ENCODE results near the gene PRKAG2.
"Not testable (repeated sequence)": the region's sequence is repeated elsewhere in the genome, so short reads cannot be mapped to it uniquely, and the experiment has no call there.

The PRKAG2 gene

DNA sequence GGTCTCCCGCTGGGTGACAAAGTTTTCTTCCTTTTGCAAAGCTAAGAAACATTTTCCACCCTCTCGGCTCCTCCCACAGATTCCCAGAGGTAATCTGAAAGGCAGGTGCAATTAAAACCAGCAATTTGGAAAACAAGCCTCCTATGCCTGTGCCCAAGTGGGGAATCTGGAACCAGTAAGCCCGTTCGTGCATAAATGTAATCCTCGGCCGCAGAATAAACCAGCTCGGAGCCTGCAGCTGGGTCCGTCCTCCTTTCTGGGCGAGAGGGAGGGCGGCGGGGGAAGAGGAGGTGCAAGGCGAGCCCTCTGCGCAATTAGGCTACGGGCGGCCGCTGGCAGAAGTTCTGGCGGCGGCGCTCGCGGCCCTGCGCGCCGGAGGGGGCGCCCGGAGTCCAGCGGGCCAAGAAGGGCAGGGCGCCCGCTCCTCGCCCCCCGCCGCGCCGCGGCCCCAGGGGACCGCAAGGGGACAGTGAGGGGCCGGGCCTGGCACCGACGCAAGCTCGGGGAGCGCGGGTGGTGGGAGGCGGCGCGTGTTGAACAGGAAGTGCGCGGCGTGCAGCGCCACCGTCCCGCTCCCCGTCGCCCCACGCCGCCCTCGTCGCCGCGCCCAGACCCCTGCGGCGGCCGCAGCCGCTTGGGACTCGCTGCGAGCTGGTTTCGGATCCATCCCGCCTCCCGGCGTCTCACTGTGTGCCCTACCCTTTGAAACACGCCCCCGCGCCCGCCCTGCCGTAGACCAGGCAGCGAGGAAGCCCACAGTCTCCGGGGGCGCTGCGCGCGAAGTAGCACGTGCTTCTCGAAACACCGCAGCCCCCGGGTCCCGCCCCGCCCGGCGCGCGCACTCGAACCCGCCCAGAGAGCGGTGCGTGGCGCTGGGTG lies at the start of gene PRKAG2:
PRKAG2 (minus strand) TSS at position 217 of the 879 bp plus-strand sequence. CDS start 495 bp downstream, outside the sequence.
- in situ Hi-C loops (cut with MboI; ENCODE audit: low sequenced_read_pairs), result no loop called here

DNA sequence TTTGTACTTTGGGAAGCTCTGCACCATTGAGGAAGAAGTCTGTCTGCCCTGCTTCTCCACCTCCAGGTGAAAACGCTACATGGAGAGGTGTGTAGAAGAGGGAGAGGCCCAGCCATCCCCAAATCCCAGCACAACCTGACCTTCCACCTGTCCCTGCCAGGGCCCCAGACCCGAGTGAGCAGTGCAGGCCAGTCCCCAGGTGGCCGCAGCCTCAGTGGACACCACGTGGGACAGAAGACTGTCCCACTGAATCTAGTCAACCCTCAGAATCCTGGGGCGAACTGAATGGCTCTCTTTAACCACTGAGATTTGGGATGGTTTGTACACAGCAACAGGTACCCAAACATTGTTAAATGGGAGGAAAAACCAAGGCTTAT lies 49.4 kb upstream of the PRKAG2 start:
- in situ Hi-C loops (cut with MboI; ENCODE audit: low sequenced_read_pairs), result loop anchor here (25.0 kb wide), 1 partner anchor 139 kb away; no protein-coding TSS in a partner anchor

DNA sequence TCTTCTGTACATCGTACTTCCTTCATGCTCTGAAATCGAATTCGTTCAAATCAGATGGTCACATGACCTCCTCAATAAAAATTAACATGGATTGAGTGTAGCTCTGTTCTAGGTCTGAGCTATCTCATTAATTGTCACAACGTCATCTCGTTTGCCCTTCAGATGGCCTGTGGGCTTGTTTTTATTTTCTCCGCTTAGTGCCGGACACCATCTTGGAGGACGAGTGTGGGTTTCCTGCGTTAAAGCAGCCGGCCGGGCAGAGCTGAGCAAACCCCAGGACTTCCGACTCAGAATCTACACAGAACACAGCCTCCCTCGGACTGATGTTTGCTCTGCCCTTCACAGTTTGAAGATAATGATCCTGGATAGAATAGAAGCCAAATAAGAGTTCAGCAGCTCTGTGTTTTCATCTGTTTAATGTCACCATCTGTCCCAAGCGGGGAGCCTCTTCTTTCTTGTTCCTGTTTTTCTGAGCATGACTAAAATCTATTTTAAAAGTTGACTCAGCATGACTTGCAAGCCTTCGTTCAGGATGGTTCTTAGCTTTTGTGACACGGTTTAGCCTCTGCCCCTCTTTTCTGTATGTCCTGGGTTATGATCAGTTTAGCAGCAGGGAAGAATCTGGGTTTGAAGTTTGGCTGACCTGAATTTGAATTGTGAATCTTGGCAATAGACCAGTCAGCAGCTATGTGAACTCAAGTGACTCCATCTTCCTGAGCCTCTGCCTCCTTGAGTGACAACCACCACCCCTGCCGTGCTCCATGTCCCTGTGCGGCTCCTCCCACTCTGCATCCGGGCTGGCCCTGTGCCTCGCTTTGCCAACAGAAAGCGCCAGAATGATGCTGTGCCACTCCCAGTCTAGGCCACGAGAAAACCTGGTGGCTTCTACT lies 48.8 kb upstream of the PRKAG2 start:
- in situ Hi-C loops (cut with MboI; ENCODE audit: low sequenced_read_pairs), result loop anchor here (25.0 kb wide), 1 partner anchor 138 kb away; no protein-coding TSS in a partner anchor

DNA sequence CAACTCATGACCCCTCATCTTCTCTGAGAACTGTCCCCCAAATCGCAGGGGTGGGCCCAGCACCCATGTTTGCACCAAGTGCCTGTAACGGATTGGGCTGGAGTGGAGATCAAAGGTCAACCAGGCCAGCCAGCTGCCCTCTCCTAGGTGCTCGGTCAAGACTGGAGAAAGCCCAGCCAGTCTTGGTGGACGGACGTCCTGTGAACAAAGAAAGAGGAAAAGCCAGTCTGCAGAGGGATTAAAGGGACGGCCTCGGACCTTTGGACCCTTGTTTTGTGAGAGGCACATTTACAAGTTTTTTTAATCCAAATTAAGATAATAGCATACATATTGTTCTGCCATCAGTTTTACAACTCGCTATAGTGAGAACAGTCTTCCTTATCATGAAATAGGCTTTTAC lies 47.6 kb upstream of the PRKAG2 start:
- in situ Hi-C loops (cut with MboI; ENCODE audit: low sequenced_read_pairs), result no loop called here

DNA sequence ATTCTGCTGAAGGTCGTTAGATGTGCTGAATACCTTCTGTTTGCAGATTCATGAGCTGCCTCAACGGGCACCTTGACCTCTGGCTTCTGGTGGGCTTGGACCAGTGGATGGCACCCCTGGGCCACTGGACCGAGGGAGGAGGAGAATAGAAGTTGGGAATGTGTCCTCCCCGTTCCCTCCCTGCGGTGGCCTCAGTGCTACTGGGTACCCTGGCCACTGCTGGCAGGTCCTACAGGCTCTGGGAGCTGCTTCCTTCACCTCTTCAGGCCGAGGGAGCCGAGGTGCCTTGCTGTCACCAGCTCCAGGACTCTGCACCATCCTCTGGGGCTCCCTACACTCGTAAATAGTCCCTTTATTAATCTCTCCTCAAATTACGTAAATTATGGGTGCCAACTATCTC lies 47.1 kb upstream of the PRKAG2 start:
- in situ Hi-C loops (cut with MboI; ENCODE audit: low sequenced_read_pairs), result no loop called here

DNA sequence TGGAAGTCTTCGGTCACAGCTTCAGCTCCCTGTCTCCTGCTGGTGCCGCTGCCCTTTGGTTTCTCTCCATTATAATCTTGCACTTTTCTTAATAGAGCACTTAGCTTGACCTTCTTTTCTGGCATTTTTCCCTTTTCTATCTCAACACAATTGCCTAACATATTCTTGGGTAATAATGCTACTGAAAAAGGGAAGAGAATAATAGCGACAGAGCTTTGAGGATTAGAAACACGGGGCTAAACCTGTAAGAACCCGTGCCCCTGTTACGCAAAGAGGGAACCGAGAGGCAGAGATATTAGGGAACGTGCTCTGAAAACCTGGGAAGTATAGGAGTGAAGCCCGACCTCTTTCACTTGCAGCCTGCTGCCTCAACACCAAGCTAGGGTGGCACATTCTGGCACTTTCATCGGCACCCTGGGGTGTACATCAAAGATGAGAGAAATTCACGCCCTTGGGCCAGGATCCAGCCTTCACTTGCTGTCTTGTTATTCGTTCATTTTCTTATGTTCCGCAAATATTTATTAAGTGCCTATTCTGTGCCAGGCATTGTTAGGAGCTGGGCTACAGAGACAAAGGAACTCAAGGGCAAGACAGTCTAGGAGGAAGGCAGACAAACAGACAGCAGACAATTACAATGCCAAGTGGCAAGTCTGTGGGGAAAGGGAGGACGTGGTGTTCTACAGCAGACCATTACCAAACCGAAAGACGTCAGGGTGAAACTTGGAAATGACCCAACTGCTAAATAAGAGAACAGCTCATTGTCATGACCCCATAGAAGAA lies 46.4 kb upstream of the PRKAG2 start:
- in situ Hi-C loops (cut with MboI; ENCODE audit: low sequenced_read_pairs), result no loop called here

DNA sequence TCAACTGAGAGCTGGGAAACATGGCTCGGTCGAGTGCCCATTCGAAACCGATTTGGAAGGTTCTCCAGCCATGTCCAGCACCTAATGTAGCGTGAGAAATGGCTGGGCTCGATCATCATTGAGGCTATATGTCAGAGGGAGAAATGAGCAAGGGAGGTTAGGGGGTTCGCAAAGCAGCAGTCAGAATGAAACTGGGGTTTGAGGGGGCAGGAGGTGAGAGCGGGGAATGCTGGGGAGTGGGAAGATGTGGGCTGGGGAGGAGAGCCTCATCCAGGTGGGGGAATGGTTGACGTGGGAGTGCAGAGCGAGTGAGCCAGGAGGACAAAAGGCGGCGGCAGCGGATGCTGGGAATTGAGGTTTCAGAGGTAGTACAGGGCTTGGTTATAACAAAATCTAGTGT lies 44.5 kb upstream of the PRKAG2 start:
- in situ Hi-C loops (cut with MboI; ENCODE audit: low sequenced_read_pairs), result no loop called here

DNA sequence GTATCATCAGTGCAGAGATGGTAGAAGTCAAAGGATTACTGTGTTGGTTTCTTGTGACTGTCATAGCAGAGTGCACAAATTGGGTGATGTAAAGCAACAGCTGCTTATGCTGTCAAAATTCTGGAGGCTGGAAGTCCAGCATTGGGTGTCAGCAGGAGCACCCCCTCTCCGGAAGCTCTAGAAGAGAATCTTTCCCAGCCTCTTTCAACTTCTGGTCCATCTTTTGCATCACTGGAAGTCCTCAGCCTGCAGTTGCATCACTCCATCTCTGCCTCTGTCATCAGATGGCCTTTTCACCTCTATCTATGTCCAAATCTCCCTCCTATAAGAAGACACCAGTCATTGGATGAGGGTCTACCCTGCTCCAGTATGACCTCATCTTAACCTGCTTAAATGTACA lies 43.6 kb upstream of the PRKAG2 start:
- in situ Hi-C loops (cut with MboI; ENCODE audit: low sequenced_read_pairs), result no loop called here

DNA sequence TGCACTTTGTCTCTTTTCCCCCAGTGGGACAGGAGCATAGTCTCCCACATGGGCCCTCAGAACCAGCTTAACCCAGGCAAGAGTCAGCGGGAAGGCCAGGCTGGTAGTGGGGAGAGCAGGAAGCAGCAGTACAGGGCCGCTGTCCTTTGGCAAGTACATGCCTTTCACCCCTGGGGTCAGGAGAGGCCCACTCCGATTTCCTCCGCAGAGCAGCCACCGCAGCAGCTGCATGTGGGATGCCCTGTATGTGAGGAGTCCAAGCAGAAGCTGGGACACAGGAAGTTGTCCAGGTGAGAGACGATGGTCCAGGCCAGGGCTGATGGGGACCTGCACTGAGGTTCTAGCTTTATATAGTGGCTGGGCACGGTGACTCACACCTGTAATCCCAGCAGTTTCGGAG lies 42.7 kb upstream of the PRKAG2 start:
- in situ Hi-C loops (cut with MboI; ENCODE audit: low sequenced_read_pairs), result no loop called here

DNA sequence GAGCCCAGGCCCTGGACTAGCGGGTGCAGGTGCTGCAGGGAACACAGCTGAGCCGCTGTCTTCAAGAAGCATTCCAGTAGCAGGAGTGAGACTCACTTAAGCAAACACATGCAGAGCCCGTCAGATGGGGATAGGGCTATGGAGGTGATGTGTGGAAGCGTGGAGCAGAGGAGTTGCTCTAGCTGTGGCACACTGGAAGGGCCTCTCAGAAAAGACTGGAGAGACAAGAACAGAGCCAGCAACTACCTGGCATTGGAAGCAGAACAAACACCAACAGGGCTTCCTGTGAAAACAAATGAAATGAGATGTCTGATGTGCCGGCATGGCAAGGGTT lies 41.6 kb upstream of the PRKAG2 start:
- in situ Hi-C loops (cut with MboI; ENCODE audit: low sequenced_read_pairs), result no loop called here

DNA sequence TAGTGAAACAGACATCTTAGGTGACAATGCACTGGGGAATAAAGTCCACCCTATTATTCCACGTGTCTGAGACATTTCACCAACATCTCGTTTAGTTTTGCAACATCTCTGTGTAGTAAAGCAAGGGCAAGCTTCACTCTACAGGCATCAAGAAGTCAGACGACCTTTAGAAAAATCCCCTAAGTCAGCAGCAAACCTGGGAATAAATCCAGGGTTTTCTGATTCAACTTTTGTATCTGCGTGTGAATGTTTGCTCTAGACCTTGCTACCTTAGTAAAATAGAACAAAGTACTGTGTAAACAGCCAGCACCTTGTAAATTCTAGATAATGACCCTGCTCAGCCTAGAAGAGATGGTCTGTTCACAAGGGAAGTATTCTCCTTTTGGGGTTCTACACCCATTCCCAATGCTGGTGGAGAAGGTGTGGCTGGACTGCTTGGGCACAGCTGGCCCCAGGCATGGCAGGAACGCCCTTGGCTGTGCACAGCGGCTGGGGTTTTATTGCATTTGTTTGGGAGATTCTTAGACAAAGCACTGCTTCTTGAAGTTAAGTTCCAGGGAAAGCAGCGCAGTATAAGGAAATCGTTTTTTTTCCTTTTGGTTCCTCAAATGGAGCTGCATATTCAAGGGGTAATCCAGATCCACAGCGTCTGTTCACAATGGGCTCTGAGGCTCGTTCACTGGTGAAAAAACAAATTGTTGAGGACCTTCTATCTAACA lies 41.0 kb upstream of the PRKAG2 start:
- in situ Hi-C loops (cut with MboI; ENCODE audit: low sequenced_read_pairs), result no loop called here

DNA sequence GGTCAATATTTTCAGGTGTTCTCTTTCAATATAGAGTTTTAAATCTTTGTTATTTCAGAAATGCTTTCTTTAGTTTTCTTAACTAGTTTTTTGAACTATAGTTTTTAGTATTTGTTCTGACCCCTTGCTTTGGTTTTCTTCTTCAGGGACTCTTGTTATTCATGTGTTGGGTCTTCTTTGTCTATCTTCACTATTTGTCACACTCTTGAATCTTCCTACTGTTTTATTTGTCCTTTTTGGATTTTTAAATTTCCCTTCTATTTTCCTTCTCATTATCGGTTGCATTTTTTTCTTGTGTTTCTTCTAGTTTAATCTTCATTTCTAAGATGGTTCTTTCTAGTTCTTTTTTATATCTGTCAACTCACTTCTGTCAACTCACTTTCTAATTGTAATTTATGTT lies 37.1 kb upstream of the PRKAG2 start:
- in situ Hi-C loops (cut with MboI; ENCODE audit: low sequenced_read_pairs), result no loop called here

DNA sequence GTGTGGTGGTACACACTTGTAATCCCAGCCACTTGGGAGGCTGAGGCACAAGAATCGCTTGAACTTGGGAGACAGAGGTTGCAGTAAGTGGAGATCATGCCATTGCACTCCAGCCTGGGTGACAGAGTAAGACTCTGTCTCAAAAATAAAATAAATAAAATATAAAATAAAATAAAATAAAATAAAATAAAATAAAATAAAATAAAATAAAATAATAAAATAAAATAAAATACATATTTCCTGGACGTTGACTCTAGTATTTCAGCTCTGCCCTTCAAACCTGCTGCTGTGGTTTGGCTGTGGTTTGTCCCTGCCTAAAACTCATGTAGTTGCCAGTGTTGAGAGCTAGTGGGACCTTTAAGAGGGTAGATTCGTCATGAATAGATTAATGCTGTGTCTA lies 33.7 kb upstream of the PRKAG2 start:
- in situ Hi-C loops (cut with MboI; ENCODE audit: low sequenced_read_pairs), result not testable (repeated sequence)

DNA sequence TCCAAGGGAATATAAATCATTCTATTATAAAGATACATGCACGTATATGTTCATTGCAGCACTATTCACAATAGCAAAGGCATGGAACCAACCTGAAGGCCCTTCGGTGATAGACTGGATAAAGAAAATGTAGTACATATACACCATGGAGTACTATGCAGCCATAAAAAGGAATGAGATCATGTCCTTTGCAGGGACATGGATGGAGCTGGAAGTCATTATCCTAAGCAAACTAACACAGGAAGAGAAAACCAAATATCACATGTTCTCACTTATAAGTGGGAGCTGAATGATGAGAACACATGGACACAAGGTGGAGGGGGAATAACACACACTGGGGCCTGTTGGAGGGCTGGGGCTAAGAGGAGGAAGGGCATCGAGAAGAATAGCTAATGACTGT lies 30.2 kb upstream of the PRKAG2 start:
- in situ Hi-C loops (cut with MboI; ENCODE audit: low sequenced_read_pairs), result not testable (repeated sequence)

DNA sequence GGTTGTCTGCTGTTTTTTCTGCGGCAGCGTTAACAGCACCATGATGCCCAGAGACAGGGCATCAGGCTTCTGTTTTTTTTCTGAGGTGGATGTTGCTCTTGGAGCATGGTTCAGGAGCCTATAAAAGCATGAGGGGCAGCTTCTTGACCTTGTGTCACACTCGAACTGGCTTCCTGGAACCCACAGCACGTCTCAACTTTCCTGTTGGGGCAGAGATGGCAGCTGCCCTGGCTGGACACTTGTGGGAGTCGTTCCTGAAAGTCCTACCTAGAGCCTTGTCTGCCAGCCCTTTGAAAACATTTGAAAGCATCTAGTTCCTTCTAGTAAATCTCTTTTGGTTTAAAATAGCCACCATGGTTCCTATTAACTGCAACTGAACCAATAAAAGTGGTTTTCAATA lies 28.9 kb upstream of the PRKAG2 start:
- in situ Hi-C loops (cut with MboI; ENCODE audit: low sequenced_read_pairs), result no loop called here

DNA sequence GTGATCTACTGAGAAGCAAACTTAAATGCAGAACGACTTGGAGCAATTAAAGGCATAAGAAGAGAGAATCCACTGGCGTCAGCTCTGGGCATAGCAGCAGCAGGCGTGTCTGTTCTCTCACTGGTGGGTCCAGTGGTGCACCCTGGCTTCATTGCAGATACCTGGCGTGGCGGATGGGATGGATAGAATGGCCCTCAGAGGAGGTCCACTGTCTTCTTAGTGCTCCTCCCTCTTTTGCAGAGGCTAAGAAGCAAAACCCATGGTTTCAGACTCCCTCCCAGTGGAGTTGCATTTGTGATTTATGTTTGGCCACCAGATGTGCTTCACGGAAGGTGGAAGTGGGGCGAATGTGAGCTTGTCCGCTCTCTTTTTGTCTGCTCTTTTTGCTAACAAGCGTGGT lies 28.4 kb upstream of the PRKAG2 start:
- in situ Hi-C loops (cut with MboI; ENCODE audit: low sequenced_read_pairs), result no loop called here

DNA sequence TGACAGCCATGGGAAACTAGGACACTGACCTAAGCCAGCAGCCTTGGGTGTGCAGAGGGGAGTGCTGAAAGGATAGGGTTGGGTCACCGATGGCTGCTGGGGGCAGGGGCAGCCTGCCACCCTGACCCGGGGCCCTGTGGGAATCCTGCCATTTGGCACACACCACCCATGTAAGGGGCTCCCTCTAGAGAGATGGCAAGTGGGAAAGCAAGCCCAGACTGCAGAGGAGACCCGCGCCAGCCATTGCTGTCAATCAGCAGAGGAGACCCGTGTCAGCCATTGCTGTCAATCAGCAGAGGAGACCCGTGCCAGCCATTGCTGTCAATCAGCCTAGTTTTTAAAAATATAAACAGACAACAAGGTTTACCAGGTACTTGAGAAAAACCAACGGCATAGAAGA lies 27.4 kb upstream of the PRKAG2 start:
- in situ Hi-C loops (cut with MboI; ENCODE audit: low sequenced_read_pairs), result no loop called here

DNA sequence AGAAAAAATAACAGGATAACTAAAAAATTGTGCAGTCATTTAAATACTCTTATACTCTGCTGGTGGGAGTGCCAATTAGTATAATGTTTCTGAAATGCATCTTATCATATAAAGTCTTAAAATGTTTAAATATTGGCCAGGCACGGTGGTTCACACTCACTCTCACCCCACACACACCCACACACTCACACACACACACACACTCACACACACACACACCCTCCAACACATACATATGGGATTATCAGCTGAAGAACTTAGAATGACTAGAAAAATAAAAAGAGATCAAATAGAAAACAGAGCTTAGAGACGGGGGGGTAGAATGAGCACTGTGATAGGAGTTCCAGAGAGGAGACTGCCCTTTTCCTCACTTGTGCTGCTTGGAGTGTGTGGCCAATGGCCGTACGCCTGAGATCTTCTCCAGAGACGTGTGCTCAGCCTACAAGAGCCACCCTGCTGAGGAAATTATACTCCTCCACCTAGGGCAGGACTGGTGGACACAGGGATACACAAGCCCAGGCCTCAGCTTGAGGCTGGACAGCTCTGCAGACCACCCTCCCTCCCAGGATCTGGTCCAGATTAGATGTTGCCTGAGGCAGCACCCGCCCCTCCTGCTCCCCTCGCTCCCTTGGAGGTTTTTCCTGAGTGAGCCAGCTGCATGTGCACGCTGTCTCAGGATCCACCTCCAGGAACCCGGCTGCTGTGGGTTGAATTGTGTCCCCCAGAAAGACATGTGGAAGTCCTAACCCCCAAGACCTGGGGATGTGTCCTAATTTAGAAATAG lies 26.5 kb upstream of the PRKAG2 start:
- in situ Hi-C loops (cut with MboI; ENCODE audit: low sequenced_read_pairs), result no loop called here

DNA sequence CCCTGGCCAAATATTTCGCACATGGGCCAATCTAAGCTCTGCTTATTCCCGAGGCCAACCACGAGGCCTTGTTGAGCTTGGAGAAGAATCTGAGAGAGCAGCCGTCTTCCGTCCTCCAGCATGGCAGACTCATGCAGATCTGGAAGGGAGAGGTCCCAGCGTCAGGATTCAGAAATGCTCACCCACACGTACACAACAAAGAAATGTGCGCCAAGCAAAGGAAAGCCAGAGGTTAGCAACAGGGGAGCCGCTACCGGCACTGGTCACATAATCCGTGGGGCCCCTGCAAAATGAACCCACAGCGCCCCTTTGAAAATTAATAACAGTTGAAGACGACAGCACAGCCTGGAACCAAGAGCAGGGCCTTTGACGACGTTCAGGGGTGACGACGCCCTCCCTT lies 25.4 kb upstream of the PRKAG2 start:
- in situ Hi-C loops (cut with MboI; ENCODE audit: low sequenced_read_pairs), result no loop called here

DNA sequence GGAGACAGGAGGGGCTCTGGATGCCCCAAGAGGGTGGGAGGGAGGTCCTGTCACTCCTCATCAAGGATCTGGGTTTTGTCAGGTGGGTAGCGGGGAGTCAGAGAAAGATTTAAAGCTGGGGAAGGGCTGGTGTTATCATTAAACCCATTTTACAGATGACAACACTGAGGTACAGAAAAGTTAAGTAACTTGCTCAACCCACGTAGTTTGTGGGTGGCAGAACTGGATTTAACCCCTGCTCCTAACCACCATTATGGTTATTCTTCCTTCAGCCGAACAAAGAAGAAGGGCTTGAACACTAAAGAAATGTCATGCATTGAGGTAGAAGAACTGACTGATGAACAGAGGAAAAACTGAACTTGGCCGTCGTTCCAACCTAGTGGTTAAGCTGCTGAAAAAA lies 24.9 kb upstream of the PRKAG2 start:
- in situ Hi-C loops (cut with MboI; ENCODE audit: low sequenced_read_pairs), result no loop called here

Data from HL-60/S4 (cell line).